Panc1 (cell line): Measurements from ENCODE around the gene PEF1.

Source experiments
- CTCF ChIP-seq: fragments of 450-650 bp; IDR thresholded peaks from 2 replicates; pipeline ENCODE4 v1.5.1; 2017; ENCODE audit warnings: mild to moderate bottlenecking
- POLR2AphosphoS5 ChIP-seq: IDR thresholded peaks from 2 replicates; pipeline ENCODE4 v1.6.1; 2012; ENCODE audit warnings: mild to moderate bottlenecking, low read depth, low read length, moderate library complexity
- TCF7L2 ChIP-seq: IDR thresholded peaks from 2 replicates; pipeline ENCODE4 v1.6.1; 2011; ENCODE audit warnings: mild to moderate bottlenecking, low read depth, low read length, inconsistent platforms

- TF ChIP-seq CTCF (no peak), POLR2AphosphoS5 (no peak), TCF7L2 (no peak)
These were observed 7.1 kb upstream of the PEF1 start for GRCh38 chr1:31651766-31652165.
